ENCODE measurements around the gene TUFM. TPM values are rescaled to one million over a fixed set of nuclear protein-coding genes. Genes with fewer than 3 reads are reported as not detected.
"Not testable (repeated sequence)": the region's sequence is repeated elsewhere in the genome, so short reads cannot be mapped to it uniquely, and the experiment has no call there.

TUFM gene
- polyA plus RNA-seq, 12 donors: 108 to 176 (median 142) TPM; not detected in 1

- DNase-seq: no peak
Observed at GRCh38 chr16:28842696-28843095, 3.5 kb downstream of the TUFM start.

GRCh38 chr16:28839899-28840298 lies 6.2 kb downstream of the TUFM start:
- DNase-seq: no peak

GRCh38 chr16:28839004-28839639 lies 7.0 kb downstream of the TUFM start:
- DNase-seq: no peak

- no peak for DNase-seq
Observed at GRCh38 chr16:28838558-28838918, 7.6 kb downstream of the TUFM start.

- DNase-seq: no peak
Observed at GRCh38 chr16:28837672-28838557, 8.2 kb downstream of the TUFM start.

GRCh38 chr16:28836761-28837064 lies 9.4 kb downstream of the TUFM start:
- no peak for DNase-seq

GRCh38 chr16:28835864-28836760 lies 10.0 kb downstream of the TUFM start:
- DNase-seq: no peak

GRCh38 chr16:28834873-28835863 lies 11.0 kb downstream of the TUFM start:
- DNase-seq: no peak

GRCh38 chr16:28834349-28834748 lies 11.8 kb downstream of the TUFM start:
- no peak for DNase-seq

GRCh38 chr16:28830531-28830930 lies 15.6 kb downstream of the TUFM start:
- no peak for DNase-seq

- DNase-seq: no peak
Observed at GRCh38 chr16:28829747-28830146, 16.4 kb downstream of the TUFM start.

- DNase-seq: no peak
Observed at GRCh38 chr16:28826141-28826540, 20.0 kb downstream of the TUFM start.

GRCh38 chr16:28824717-28824973 lies 21.5 kb downstream of the TUFM start:
- DNase-seq: no peak

- DNase-seq: peak; percentile 98
Observed at GRCh38 chr16:28823873-28824716, 22.1 kb downstream of the TUFM start.

GRCh38 chr16:28823291-28823872 lies 22.8 kb downstream of the TUFM start:
- no peak for DNase-seq

- peak; percentile 96 for DNase-seq
Observed at GRCh38 chr16:28822520-28823290, 23.4 kb downstream of the TUFM start, which contains the start of gene ATXN2L. ATXN2L (plus strand) TSS chr16:28822999; CDS start chr16:28823260, 261 bp downstream.

- DNase-seq: no peak
Observed at GRCh38 chr16:28821874-28822519, 24.2 kb downstream of the TUFM start.

- not testable (repeated sequence) for DNase-seq
Observed at GRCh38 chr16:28820546-28820945, 25.6 kb downstream of the TUFM start.

- no peak for DNase-seq
Observed at GRCh38 chr16:28820016-28820415, 26.1 kb downstream of the TUFM start.

Measured in muscle of arm (tissue), 12 donors.